Transverse colon (tissue), 4 donors: ENCODE data around the gene HEBP1.

Experiments used
- EP300 ChIP-seq: sonication (generic); formaldehyde crosslinking; IDR thresholded peaks from one replicate; pipeline ENCODE4 v1.6.1; 2017; ENCODE audit warnings: antibody characterized with exemption, low read depth
- POLR2A ChIP-seq: fragments of 450-650 bp; IDR thresholded peaks from one replicate; pipeline ENCODE4 v1.6.1; 2016; ENCODE audit warnings: antibody characterized with exemption, mild to moderate bottlenecking, moderate library complexity
- POLR2AphosphoS5 ChIP-seq, 3 donors: sonication (generic); formaldehyde crosslinking; IDR thresholded peaks; one replicate each; pipeline ENCODE4 v1.6.1; 2016; ENCODE audit warnings: antibody characterized with exemption in 3 of 3
- TF ChIP-seq, protein P1 (sequence below), 5 experiments: fragments of 200-600 bp in 3 of 5; fragments of 450-650 bp in 2 of 5; sonication (generic) in 3 of 5; IDR thresholded peaks; 1 replicate in 2 of 5; 2 replicates in 3 of 5; pipeline ENCODE4 v1.5.1; 2016 to 2017; ENCODE audit warnings: antibody characterized with exemption in 5 of 5, inconsistent platforms in 3 of 5, mild to moderate bottlenecking in 2 of 5, moderate library complexity in 1 of 5

DNA sequence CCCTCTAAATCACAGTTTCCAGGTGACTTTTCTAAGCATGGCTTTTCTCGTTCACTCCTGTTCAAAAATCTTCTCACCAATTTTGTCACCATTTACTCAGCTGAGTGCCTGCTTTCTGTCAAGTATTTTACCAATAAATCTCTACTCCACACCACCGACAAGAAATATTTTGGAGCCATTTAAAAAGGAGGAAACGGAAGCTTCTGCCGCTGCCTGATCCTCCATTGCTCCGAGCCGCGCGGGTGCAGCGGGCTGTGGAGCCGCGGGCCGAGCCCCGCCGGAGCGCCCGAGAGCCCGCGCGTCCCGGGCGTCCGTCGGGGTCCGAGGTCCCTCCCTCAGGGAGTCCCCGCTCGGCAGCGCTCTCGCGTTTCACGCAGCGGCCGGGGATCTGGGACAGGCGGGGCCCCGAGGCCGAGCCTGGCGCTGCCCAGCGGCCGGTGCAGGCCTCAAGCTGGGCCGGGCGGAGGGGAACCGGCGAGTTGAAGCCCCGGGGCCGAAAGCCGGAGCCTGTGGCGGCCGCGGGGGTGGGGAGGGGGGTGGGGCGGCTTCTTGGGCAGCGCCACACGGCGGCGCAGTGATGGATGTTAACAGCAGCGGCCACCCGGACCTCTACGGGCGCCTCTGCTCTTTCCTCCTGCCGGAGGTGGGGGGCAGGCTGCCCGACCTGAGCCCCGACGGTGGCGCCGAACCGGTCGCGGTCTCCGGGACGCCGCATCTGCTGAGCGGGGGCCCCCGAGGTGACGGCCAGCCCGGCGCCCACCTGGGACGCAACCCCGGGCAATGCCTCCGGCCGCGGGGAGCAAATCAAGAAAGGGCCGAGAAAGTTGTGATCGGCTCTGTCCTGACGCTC lies 1.1 kb upstream of the HEBP1 start:
- TF ChIP-seq, protein P1, sequence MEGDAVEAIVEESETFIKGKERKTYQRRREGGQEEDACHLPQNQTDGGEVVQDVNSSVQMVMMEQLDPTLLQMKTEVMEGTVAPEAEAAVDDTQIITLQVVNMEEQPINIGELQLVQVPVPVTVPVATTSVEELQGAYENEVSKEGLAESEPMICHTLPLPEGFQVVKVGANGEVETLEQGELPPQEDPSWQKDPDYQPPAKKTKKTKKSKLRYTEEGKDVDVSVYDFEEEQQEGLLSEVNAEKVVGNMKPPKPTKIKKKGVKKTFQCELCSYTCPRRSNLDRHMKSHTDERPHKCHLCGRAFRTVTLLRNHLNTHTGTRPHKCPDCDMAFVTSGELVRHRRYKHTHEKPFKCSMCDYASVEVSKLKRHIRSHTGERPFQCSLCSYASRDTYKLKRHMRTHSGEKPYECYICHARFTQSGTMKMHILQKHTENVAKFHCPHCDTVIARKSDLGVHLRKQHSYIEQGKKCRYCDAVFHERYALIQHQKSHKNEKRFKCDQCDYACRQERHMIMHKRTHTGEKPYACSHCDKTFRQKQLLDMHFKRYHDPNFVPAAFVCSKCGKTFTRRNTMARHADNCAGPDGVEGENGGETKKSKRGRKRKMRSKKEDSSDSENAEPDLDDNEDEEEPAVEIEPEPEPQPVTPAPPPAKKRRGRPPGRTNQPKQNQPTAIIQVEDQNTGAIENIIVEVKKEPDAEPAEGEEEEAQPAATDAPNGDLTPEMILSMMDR (IDR thresholded peaks at IDR 0.05) = peak in 4 of 5 experiments; percentile 15 to 40 (median 34)
- TF ChIP-seq POLR2A (no peak), EP300 (no peak), POLR2AphosphoS5 (IDR thresholded peaks at IDR 0.05) (no peak)
